NCI-H1694 treated with DMSO at 0.1 percent for 48 hours (cell line): Measurements from ENCODE around the gene OR8J3.
"Not testable (repeated sequence)": the region's sequence is repeated elsewhere in the genome, so short reads cannot be mapped to it uniquely, and the experiment has no call there.

ENCODE experiments used
- DNase-seq: peaks from one replicate; lab custom pipeline; 2025; lab: John Stamatoyannopoulos, UW

OR8J3 gene, protein sequence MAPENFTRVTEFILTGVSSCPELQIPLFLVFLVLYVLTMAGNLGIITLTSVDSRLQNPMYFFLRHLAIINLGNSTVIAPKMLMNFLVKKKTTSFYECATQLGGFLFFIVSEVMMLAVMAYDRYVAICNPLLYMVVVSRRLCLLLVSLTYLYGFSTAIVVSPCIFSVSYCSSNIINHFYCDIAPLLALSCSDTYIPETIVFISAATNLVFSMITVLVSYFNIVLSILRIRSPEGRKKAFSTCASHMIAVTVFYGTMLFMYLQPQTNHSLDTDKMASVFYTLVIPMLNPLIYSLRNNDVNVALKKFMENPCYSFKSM

DNA sequence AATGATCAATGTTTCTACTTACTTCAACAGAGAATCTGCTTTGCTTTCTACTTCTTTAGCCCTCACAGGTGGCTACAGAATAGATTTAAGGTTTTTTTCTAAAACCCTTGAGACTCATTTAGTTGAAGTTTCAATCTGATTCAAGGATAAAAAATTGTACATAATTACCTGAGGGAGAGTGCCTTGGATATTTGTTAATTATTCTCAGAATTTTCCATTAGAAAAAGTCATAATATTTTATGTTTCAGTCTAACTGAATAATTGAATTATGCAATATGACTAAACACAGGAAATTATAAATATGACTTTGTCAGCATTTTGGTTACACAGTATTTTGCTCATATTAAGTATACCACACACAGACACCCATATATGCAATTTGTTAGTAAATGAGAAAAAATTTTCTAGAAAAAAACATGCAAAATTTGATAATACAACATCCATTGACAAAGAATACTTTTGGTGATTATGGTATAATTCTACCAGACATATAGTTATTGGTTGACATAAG is at the start of gene OR8J3:
Gene OR8J3 (minus strand): TSS at position 51 of the 511 bp plus-strand sequence. CDS start 2,483 bp downstream, outside the sequence.
- no peak for DNase-seq

DNA sequence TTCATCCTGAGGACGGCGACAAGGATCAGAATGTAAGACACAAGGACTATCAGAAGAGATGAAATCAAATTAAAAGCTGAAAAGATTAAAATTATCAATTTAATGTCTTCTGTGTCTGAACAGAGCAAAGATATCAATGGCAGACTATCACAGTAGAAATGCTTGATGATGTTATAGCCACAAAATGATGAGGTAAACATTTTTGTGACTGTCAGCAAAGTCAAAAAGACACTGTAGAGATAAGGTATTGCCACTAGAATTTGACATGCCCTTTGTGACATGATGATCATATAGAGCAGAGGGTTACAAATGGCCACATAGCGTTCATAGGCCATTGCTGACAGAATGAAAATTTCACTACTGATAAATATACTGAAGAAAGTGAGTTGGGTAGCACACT is 48.6 kb upstream of the OR8J3 start:
- DNase-seq = no peak

GRCh38 chr11:56183459-56183858 is 43.5 kb upstream of the OR8J3 start:
- no peak for DNase-seq

DNA sequence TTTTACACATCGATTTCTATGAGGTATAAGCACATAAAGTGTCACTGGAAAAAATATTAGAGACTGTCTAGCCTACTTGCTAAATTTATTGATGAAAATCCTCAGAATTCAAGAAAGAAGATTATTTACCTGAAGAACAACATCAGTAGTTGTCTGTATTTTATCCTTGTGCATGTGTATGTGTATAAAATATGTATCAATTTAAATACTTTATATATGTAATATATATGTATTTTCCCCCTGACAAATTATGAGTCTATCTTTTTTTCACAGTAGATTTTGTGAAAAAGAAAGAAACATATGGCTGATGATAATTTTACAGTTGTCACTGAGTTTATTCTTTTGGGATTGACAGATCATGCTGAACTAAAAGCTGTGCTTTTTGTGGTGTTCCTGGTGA is 36.3 kb upstream of the OR8J3 start, which contains the start of gene OR5J2:
Gene OR5J2 (plus strand): TSS at position 301 of the 400 bp plus-strand sequence. CDS start 0 bp downstream, at position 301.
- DNase-seq = no peak

GRCh38 chr11:56172256-56172830 is 32.3 kb upstream of the OR8J3 start:
- DNase-seq = no peak

DNA sequence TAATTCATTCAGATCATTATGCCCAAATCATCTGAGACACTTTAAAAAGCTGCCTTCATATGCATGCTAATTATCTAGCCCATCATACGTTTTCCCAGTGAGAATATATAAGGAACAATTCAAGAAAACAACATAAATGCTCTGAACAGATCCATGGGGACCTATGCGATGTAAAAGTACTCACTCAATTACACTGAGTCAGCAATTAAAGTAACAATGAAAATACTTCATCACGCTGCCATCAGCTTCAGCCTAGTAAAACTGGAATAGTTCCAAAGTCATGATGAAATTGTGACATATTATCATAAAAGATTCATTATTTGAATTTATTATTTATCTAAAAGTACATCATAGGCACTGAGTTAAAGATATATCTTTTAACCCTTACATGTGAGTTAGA is 23.8 kb upstream of the OR8J3 start:
- DNase-seq = no peak

DNA sequence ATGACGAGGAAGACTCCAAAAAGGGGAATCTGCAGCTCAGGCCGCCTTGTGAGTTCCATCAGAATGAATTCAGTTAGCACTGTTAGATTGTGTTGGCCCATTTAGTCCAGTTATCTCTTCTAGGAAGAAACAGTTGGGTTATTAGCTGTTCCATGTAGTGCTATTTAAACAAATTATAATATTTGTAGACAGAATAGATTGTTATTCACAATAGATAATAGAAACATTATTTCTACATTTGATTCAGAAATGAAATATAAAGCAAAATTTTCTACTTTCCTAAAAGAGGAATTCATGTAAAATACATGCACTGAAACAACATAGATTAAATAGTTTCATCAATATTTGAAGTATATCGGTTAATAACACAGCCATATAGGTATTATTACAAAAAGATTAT is 20.2 kb upstream of the OR8J3 start, which contains the start of gene OR8K5:
Gene OR8K5 (minus strand): TSS at position 101 of the 400 bp plus-strand sequence. CDS start 0 bp downstream, at position 101.
- DNase-seq = no peak

DNA sequence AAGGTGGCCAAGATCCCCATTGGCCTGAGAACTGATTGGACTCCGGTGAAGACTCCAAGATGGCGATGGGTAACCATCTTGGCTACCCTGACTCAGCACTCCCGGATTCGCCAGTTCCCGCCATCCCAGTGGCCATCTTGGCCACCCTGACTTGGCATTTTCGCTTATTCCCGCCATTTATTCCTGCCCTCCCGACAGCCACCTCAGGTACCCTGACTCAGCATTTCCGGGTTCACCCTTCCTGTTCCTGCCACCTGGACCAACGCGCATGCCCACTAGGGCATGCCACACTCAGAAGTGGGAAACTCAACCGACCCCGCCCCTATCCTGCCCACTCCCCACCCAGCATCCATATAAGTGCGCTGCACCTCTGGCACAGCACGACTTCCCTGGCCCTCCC is 12.3 kb upstream of the OR8J3 start:
- DNase-seq = no peak

- DNase-seq = no peak
Measured at GRCh38 chr11:56151376-56151775, 11.4 kb upstream of the OR8J3 start.

DNA sequence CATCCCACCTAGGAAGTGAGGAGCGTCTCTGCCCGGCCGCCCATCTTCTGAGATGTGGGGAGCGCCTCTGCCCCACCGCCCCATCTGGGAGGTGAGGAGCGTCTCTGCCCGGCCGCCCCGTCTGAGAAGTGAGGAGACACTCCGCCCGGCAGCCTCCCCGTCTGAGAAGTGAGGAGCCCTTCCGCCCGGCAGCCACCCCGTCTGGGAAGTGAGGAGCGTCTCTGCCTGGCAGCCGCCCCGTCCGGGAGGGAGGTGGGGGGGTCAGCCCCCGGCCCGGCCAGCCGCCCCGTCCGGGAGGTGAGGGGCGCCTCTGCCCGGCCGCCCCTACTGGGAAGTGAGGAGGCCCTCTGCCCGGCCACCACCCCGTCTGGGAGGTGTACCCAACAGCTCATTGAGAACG is 3.7 kb upstream of the OR8J3 start:
- not testable (repeated sequence) for DNase-seq

DNA sequence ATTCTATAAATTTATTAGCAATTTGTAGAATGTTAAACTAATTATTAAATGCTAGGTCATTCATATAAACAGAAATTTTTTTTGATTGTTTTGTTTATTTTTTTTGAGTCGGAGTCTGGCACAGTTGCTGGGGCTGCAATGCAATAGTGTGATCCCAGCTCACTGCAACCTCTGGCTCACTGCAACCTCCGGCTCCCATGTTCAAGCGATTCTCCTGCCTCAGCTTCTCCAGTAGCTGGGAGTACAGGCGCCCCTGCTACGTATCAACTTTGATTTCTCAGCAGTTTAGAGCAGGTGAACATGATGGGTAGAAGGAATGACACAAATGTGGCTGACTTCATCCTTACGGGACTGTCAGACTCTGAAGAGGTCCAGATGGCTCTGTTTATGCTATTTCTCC is 17.9 kb downstream of the OR8J3 start, which contains the start of gene OR8H3:
Gene OR8H3 (plus strand): TSS at position 301 of the 400 bp plus-strand sequence. CDS start 0 bp downstream, at position 301.
- no peak for DNase-seq

- DNase-seq = no peak
Measured at GRCh38 chr11:56103210-56103737, 36.7 kb downstream of the OR8J3 start, which contains the start of gene OR8H2. OR8H2 (plus strand) TSS chr11:56103687; CDS start chr11:56105043, 1,356 bp downstream.

- no peak for DNase-seq
Measured at GRCh38 chr11:56093008-56093407, 47.0 kb downstream of the OR8J3 start, which contains the start of gene OR8I2. OR8I2 (plus strand) TSS chr11:56093308; CDS start chr11:56093308, 0 bp downstream.

GRCh38 chr11:56089697-56090096 is 50.3 kb downstream of the OR8J3 start:
- no peak for DNase-seq
